Stimulated activated CD4-positive, alpha-beta T cell treated with anti-CD3 and anti-CD28 coated beads, TNF-alpha, amount 100 ng/mL, for 48 hours (primary cell): ENCODE measurements around the gene FHOD1.

Source experiments
- DNase-seq, 3 donors: peaks; one replicate each; pipeline ENCODE4 v3.0.0-alpha.2; 2020; ENCODE audit warnings: low read depth in 3 of 3

FHOD1 gene

DNA sequence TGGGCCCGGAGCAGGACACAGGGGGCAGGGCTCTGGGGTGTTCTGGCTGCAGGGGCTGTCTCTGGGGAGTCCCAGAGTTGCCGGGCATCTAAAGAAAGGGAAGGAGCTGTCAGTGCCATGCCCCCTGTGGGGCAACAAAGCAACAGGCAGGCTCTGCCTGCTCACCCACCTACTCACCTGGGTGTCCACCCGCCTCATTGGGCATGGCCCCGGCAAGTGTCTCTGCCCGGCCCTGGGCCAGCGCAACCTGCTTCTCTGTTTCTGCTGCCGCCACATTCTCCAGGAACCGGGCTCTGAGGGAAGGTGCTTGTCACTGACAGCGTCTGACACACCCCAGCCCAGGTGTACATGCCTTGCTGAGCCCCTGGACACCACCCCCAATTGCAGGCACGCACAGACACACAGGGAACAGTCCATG is 13.1 kb downstream of the FHOD1 start:
- no peak for DNase-seq

DNA sequence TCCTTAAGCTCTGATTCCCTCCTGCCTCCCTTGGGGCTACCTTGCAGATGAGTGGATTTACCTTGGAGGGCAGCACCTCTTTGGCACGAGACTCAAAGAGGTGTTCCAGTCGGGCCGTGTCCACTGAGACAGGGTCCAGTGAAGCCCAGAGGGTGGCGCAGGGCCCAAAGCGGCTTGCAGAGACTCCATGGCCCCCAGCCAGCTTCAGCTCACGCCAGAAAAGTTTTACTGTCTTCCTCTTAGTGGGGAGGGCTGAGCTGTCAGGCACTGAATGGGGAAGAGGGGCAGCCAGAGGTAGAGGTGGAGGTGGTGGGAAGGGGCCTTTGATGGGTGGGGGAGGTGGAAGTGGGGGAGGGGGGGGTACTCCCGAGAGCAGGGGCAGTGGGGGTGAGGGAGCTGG is 13.7 kb downstream of the FHOD1 start:
- DNase-seq, result no peak

DNA sequence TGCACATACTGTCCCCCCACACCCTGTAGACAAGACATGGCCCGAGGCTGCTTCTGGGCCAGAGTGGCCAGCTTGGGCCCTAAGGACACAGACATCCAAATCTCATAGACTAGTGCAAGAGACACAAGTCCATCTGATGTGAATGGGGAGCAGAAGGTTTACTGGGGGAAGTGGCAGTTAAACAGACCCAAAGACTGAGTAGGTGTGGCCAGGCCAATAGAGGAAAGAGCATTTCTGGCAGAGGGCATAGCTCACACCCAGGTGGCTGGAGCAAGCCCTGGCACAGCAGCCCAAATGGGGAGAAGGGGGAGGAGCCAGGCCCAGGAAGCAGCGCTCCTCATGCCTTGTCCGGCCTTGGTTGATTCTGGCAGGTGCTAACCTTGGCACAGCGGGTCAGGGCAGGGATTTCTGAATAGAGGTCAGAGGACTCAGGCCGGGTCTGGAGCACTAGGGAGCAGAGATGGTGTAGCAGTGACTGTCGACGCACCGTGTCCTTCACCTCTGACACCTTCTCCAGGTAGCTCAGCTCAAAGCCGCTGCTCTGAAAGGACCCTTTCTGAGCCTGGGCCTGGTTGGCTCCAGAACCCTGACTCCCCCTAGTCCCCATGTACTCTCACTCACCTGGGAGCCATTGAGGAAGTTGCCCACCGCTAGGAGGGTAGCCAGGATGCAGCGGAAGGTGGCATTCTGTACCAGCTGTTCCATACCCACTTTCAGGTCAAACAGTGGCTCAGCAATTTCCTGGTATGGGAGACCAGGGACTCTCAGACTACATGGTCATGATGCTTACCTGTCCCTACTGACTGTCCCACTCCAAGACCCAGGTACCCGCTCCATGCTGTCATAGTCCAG is 16.2 kb downstream of the FHOD1 start:
- DNase-seq, result no peak

DNA sequence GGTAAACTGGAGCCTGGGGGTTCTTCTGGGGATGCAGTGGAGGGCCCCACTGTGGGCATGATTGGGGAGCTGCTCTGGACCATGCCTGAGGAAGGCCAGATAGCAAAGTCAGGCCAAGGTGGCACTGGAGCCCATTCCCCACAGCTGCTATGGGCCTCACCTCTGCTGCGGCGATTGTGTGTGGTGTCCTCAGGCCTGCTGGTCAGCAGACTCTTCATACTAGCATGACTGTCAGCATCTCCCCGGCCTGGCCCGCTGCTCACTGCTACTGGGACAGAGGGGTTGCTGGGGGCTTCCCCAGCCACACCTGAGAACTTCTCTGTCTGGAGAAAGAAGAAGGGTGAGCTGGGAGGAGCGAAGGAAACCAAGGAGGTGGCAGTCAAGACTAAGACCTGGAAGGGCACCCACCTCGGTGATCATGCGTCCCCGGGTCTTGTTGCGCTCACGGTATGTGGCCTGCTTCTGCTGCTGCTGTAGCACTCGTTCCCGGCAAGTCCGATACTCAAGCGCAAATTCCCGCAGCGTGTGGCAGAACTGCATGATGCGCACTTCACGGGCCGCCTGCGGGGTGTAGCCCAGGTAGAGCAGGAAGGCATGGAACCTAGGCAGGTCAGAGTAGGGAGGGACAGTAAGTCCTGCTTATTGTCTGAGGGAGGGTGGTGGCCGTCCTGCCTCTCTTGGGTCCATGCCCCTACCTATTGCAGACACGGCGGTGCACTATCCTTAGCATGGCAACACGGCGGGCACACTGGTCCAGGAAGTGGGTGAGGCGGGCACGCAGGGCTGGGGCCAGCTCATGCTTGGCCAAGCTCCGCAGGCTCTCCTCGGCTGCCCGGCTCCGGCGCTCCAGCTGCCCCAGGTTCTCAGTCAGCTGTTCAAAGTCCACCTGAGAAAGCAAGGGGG is 17.1 kb downstream of the FHOD1 start:
- no peak for DNase-seq

DNA sequence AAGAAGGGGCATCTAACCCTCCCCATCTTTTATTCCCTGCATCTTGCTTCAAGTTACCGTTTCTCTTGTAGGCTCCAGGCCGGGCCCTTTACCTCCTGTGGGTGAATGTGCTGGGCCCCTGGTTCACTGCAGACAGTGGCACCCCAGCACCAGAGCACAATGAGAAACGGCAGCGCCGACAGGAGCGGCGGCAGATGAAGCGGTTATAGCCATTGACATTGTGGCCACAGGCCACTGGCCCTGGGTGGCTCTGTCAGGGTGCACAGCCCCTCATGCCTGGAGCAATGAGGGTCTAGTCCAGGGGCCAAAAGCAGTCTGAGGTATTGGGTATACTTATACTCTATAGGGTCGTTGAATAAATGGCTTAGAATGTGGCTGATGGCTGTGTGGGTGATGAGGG is 18.4 kb downstream of the FHOD1 start:
- DNase-seq, result no peak

DNA sequence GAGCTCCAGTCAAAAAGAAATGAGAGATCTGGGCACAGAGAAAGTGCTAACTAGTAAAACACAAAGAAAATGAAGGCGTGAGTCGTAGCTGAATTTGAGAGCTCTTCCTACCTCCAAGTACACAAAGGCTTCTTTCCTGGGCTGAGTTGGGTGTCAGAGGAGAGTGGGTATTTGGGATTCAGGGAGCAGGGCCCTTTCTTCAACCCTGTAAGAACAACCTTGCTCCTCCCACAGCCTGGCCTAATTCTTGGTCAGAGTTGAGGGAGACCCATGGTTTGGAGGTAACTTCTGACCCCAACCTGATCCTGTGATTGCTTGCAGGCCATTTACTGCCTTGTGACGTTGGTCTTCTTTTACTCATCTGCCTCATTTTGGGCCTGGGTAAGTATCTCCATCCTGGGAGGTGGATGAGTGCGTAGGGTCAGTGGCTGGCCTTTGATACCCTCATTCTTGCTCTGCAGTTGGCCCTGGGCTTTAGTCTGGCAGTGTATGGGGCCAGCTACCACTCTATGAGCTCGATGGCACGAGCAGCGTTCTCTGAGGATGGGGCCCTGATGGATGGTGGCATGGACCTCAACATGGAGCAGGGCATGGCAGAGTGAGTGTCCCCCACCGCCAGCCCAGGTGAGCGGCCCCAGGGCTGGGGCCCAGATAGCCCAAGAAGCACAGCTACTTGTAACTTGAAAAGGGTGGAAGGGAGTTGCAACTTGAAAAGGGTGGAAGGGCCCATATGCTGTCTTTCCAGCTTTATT is 19.1 kb downstream of the FHOD1 start:
- no peak for DNase-seq

DNA sequence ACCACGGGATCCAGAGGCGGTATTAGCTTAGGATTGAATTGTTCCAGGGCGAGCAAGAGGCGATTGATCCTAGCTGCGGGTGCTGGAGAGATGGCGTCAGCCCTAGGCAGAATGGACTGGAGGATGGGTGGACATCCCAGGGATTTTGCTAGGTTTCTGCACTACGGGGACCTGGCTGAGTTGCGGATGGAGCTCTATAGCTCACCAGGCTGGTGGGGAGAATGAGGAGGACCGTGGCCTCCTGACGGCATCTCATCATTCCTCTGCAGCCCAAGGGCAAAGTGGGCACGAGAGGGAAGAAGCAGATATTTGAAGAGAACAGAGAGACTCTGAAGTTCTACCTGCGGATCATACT is 19.7 kb downstream of the FHOD1 start:
- DNase-seq, result no peak

DNA sequence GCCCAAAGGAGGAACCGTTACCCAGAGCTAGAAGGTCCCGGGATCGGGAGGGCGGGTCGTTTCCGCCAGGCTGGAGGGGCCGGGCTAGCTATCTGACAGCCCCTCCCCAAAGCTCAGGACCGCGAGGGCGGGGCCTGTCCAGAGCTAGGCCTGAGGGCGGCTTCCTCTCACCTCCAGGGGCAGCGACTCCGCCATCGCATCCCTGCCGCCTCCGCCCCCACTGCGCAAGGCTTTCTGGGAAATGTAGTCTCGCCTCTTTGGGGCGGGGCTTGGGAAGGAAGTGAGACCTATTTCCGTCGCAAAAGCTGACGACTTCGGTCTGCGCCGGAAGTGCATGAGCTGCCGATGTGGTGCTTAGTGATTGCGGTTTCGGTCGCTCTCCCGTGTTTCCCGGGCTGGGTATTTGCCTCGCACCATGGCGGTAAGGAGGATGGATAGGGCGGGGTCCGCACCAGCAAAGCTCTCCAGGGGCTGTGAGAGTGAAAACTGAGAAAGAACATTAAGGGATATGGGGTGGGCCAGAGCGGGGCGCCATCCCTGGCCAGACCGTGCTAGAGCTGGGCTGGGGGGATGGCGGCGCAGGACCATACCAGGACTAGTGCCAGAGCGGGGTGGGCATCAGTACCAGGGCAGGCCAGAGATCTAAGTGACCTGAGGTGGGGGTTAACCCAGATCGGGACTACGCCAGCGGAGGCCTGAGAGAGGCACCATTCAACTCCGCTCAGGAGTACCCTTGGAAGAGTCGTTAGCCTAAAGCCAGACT is 20.3 kb downstream of the FHOD1 start, which contains the start of gene TMEM208:
TMEM208 (plus strand) TSS at position 327 of the 763 bp plus-strand sequence; CDS start at position 416, 89 bp downstream.
- peak; percentile 97 to 99 (median 98) for DNase-seq

DNA sequence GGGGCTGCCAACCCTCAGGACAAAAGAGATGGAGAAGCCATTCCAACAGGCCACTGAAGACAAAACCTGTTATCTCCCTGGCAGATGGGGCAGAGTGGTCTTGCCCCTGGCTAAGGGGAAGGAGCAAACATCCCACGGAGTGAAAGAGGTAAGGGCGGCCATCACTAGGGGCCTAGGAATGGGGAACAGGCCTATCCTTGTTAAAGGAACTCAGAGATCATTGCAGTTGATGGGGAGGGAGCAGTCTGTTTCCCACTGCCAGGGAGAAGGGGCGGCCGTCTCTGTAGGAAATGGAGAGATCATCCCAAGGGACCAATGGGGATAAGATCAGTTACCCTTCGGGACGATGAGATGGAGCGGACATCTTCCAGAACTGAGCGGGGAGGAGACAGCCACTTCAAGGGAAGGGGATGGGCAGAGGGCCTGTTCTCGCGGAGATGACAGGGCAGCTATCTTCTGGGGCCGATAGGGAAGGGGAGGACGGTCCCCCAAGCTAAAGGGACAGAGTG is 20.9 kb downstream of the FHOD1 start:
- DNase-seq, result no peak

DNA sequence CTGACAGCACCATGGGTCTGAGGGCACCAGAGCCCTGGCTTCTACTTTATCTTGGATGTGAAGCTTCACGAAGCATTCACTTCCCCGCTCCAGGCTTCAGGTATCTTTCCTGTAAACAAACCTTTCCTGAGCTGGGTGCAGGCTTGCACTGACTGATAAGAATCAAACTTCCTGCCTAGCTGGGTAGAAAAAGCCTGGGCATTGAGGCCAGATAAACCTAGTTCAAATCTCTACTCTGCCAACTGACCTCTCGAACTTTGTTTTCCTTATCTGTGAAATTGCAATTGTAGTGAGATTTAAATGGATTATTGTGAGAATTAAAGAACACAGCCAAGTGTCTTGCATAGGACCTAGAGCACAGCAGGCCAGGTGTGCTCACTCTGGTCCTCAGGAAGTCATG is 23.3 kb downstream of the FHOD1 start:
- DNase-seq, result no peak

DNA sequence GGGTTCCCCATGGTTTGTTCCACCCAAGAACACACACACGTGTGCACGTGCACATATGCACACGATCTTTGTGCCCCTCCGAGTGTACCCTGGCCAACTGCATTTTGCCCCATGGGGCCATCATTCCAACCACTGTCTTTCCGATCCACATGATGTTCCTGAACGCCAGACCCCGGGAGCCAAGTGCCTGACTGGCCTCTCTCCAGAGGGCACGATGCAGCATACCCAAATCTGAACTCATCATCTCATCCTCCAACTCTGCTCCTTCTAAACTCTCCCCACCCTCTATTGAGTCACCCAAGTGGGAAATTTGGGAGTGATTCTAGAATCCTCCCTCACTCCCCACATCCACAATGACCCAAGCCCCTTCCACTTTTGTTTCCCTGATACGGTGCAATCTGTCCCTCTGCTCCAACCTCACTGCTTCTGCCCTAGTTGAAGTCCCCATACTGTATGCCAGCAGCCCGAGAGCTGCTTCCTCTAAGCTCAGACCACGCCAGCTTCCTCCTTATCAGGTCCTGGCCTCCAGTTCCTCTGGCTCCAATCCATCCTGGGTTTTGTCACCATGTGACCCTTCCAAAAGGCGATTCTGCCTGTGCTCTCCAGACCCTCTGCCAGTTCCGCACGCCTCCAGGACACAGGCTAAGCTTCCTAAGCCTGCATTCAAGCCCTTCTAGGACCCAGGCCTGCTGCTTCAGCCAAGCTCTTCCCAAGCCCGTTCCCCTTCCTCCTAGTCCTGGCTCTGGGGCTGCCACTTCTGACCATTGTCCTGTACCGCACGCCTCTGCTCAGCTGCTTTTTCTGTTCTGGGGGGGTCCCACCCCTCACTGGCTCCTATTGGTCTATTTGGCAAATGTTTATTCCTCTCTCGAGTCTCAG is 30.4 kb downstream of the FHOD1 start:
- DNase-seq, result no peak

DNA sequence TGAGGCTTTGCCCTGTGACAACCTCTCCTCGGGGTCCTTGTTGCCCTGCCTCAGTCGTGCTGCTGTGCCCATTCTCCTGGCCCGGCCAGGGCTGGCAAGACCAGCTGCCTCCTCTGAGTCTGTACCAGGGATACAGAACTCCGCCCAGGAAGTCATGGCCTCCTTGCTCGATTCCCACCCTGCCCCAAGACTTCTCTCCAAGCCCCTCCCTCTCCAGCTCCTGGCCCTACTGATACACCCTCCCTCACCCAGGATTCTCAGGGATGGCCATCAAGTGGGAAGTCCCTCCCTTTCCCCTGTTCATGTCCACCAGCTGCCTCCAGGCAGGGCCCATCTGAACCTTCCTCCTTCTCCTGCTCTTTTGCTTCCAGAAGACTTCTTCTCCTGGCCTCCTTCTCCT is 31.6 kb downstream of the FHOD1 start:
- no peak for DNase-seq

DNA sequence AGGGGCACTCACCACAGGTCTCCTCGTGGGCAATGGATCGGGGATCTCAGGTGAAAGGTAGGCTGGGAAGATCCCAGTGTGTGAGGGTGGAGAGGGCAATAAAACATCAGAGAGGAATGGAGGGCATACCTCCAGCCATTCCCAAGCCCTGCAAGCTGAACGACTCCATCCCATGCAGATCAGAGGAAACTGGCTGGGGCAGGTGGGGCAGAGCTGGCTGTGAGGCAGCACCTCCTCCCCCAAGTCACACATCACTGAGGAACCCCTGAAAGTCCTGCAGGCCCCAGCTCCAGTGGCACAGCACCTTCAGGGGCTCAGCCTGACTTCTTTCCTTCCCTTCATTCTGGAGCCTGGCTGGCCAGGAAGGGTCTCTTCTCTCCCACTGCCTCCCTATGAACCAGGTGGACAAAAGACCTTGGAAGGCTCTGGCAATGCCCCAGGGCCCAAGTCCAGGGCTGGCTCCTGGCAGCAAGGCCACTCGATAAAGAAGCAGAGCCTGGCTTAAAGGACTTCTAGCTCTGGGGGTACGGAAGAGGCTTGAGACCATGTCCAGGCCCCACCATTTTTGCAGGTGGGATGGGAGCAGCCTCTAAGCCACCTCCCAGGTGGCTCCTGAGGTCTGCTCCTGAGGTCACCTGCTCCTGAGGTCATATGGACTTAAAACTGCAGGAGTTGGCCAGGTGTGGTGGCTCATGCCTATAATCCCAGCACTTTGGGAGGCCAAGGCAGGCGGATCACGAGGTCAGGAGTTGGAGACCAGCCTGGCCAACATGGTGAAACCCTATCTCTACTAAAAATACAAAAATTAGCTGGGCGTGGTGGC is 33.9 kb downstream of the FHOD1 start:
- no peak for DNase-seq

DNA sequence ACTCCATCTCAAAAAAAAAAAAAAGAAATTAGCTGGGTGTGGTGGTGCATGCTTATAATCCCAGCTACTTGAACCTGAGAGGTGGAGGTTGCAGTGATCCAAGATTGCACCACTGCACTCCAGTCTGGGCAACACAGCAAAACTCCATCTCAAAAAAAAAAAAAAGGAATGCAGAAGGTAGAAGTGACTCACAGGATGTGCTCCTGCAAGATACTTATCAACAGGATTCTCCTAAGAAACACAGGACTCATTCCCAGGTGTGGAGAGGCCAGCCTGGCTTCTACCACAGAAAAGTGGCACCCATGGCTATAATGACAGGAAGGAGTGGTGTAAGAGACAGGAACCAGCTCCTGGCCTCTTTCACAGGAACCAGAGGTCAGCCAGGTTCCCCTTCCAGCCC is 34.5 kb downstream of the FHOD1 start:
- DNase-seq, result no peak

DNA sequence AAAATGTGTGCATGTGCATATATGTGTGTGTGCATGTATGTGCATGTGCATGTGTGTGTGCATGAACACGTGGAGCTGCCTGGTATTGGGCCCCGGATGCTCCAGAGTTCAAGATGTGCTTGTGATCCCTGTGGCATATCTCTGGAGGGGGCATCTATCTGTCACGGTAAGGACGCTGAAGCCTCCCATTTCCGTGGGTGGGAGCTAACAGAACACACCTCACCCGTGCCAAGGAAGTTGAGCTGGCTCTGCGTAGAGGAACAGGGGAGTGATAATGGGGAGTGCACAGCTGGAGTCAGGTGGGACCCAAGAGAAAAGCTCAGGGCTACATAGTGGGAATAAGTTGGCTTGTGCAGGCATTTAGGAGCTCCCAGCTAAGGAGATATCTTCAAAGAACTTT is 35.6 kb downstream of the FHOD1 start:
- no peak for DNase-seq

DNA sequence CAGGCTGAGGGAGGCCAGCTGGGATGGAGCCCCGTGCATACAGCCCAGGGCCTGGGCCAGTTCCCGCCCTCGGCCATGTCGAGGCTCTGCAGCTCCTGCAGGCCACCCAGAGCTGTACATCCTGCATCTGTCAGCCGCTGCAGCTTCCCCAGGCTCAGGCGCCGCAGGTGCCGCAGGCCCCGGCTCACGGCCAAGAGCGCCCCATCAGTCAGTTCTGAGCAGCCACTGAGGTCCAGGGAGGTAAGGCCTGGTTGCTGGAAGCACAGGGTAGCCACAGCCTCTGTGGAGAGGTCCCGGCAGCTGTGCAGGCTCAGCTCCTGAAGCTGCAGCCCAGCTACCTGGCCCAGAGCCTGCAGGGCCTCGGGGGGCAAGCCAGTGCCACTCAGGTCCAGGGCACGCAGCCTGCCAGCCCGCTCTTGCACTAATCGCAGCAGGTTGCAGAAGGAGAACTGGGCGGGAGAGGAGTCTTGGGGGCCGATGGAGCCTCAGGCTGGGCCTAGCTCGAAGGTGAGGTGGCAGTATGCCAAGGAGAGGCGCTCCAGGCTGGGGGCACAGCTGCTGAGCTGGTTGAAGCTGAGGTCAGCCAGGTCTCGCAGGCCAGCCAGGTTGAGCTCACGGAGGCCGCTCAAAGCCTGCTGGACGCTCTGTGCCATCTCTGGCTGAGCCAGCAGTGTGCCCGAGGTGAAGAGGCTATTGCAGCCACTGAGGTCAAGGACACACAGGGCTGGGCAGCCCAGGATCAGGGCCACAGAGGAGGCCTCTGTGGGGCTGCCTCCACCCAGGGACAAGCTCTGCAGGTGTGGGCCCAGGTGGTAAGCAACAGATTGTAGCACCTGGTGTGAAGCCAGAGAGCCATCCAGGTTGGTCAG is 37.0 kb downstream of the FHOD1 start:
- no peak for DNase-seq

DNA sequence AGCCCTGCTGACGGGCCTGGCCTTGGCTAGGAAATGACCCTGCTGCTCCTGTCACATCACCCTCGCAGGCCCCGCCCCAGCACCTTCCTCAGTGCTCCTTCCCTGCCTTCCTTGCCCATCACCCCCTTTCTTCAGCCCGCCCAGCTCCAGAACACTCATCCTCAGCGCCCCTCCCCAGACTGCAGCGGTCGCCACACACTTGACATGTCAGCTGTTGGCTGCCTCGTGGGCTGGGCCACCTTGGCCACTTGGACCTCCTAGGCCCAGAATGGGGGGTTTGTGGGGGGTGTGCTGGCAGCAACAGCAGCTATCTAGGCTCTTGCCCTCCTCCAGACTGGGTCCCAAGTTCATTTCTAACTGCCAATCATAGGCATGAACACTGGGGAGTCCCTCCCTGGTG is 37.7 kb downstream of the FHOD1 start:
- DNase-seq, result no peak

DNA sequence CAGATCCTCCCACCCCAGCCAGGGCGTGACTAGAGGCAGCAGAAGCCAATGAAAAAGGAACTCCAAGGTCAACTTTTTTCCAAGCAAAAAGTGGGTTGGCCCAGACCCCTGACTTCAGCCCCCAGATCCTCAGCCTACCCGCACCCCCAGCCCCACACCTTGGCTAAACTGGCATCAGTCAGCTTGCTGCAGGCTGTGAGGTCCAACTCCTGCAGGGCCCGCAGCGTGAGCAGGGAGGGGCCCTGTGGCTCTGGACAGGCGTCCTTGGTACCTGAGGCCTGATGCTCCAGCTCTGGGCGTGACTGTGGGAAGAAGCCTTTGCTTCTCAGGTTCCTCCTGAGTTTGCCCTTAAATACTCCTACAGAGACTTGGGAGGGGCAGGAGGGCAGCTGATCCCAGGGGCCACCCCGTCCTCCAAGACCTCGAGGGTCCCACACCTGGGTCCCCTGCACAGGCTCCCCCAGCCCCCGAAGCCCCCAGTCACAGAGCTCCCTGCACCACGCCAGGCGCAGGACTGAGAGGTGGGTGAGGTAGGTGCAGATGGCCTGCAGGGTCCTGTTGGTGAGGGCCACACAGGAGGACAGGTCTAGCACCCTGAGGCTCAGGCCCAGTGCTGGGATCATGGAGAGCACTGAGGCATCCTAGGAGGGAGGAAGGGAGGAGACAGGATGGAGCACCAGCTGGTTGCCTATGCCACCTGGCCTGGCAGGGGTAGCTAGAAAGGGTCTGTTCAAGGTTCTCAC is 39.0 kb downstream of the FHOD1 start:
- DNase-seq, result no peak
